K562 (cell line): ENCODE data around the gene HYAL4. TPM values are rescaled to one million over a fixed set of nuclear protein-coding genes. Genes with fewer than 3 reads are reported as not detected.

Experiments
- ATAC-seq: fragments of 200-7000 bp; cut with Tn5 transposase; 3 replicates; pipeline ENCODE4 v1.9.1; 2020; ENCODE audit warnings: moderate library complexity
- BruUV-seq: library from RNA; stranded (reverse); fragments of 400-500 nt; replicated peaks from 2 replicates; lab custom pipeline; 2021; lab: Mats Ljungman, UMichigan
- CTCF ChIA-PET: fragments of 300-600 bp; formaldehyde crosslinking; extraction: SDS; loops from one replicate; lab custom pipeline; 2021; ENCODE audit warnings: low intra/inter-chr PET ratio; lab: Yijun Ruan, JAX
- POLR2A ChIA-PET: fragments of 300-600, 350-650 bp; sonication (Branson Sonifier 250); formaldehyde crosslinking; extraction: SDS; loops from one replicate; lab custom pipeline; 2021; ENCODE audit warnings: antibody characterized with exemption, inconsistent platforms; lab: Yijun Ruan, JAX
- DNase-seq, 4 experiments: peaks; one replicate each; pipeline versions ENCODE4 v3.0.0 to v3.0.0-alpha.2; 2011 to 2018; ENCODE audit warnings: low spot score in 3 of 4, mixed read lengths in 3 of 4; ENCODE audit errors: extremely low read depth in 1 of 4
- FAIRE-seq: peaks from 2 replicates; lab custom pipeline; 2011; peaks lifted over from hg19 to GRCh38; lab: Jason Lieb, UNC
- H2AFZ ChIP-seq: 2 replicates; pipeline ENCODE4 v1.6.0; 2011; ENCODE audit warnings: low read depth, low read length, control low read depth, inconsistent platforms
- H3K27ac ChIP-seq: fragments of 200-600 bp; 3 replicates; pipeline ENCODE4 v1.8.0; 2011; ENCODE audit warnings: low read depth, mild to moderate bottlenecking, control low read depth, inconsistent platforms, low read length, moderate library complexity, mixed read lengths; ENCODE audit errors: extremely low read depth
- H3K27me3 ChIP-seq, 2 experiments: fragments of 300-600 bp in 1 of 2; 2 replicates in 1 of 2; 3 replicates in 1 of 2; pipeline versions ENCODE4 v1.6.0 to v1.8.0; 2011; ENCODE audit warnings: inconsistent platforms in 2 of 2, low read length in 2 of 2, mild to moderate bottlenecking in 1 of 2, mixed read lengths in 1 of 2, moderate library complexity in 1 of 2; ENCODE audit not compliant: control insufficient read depth in 2 of 2, insufficient read depth in 2 of 2
- H3K36me3 ChIP-seq: fragments of 300-600 bp; 3 replicates; pipeline ENCODE4 v1.8.0; 2011; ENCODE audit warnings: mild to moderate bottlenecking, low read length, inconsistent platforms; ENCODE audit not compliant: control insufficient read depth, insufficient read depth
- H3K4me1 ChIP-seq, 2 experiments: fragments of 200-600 bp in 1 of 2; replicated peaks in 1 of 2; 2 replicates in 1 of 2; 3 replicates in 1 of 2; pipeline versions ENCODE4 v1.5.1 to v1.8.0; 2011; ENCODE audit warnings: inconsistent platforms in 2 of 2, low read length in 2 of 2, mild to moderate bottlenecking in 1 of 2, mixed read lengths in 1 of 2, moderate library complexity in 1 of 2; ENCODE audit not compliant: control insufficient read depth in 2 of 2, insufficient read depth in 2 of 2
- H3K4me2 ChIP-seq: 2 replicates; pipeline ENCODE4 v1.6.1; 2011; ENCODE audit warnings: low read length, control low read depth, inconsistent platforms, mixed read lengths; ENCODE audit not compliant: insufficient read depth
- H3K4me3 ChIP-seq: fragments of 200-600 bp; sonication (generic), shearing (Covaris generic); 2 replicates; pipeline ENCODE4 v1.5.1; 2016; ENCODE audit warnings: control low read depth, inconsistent platforms
- H3K79me2 ChIP-seq: fragments of 200-600 bp; 3 replicates; pipeline ENCODE4 v1.8.0; 2011; ENCODE audit warnings: low read length, inconsistent platforms; ENCODE audit not compliant: control insufficient read depth, insufficient read depth
- H3K9ac ChIP-seq, 2 experiments: 2 replicates each; pipeline versions ENCODE4 v1.6.0 to v1.6.1; 2011; ENCODE audit warnings: low read depth in 2 of 2, low read length in 2 of 2, control low read depth in 1 of 2, inconsistent platforms in 1 of 2, mild to moderate bottlenecking in 1 of 2, mixed read lengths in 1 of 2; ENCODE audit not compliant: insufficient read depth in 1 of 2
- H3K9me1 ChIP-seq: one replicate; pipeline ENCODE4 v1.6.0; 2011; ENCODE audit warnings: inconsistent platforms, mild to moderate bottlenecking, low read length, moderate library complexity; ENCODE audit not compliant: control insufficient read depth, insufficient read depth
- H3K9me3 ChIP-seq: replicated peaks from 2 replicates; pipeline ENCODE4 v1.5.1; 2011; ENCODE audit warnings: low read depth, low read length, inconsistent platforms; ENCODE audit not compliant: control insufficient read depth, insufficient read depth
- H4K20me1 ChIP-seq: replicated peaks from 2 replicates; pipeline ENCODE4 v1.6.1; 2011; ENCODE audit warnings: low read length, inconsistent platforms, mixed read lengths; ENCODE audit not compliant: control insufficient read depth, insufficient read depth
- E2F5 ChIP-seq: sonication (generic); formaldehyde crosslinking; IDR thresholded peaks from 2 replicates; pipeline ENCODE4 v1.8.0; 2022; ENCODE audit warnings: mild to moderate bottlenecking, missing genetic modification reagents
- KDM2B ChIP-seq: fragments of 250-450 bp; sonication (Bioruptor Pico); IDR thresholded peaks from 2 replicates; pipeline ENCODE4 v1.8.0; 2021; ENCODE audit warnings: mild to moderate bottlenecking, moderate library complexity
- MCM7 ChIP-seq, 2 experiments: fragments of 450-650 bp; IDR thresholded peaks; 2 replicates each; pipeline ENCODE4 v1.6.1; 2016 to 2018
- RFX5 ChIP-seq: IDR thresholded peaks from 2 replicates; pipeline ENCODE4 v1.6.1; 2011; ENCODE audit warnings: low read depth, mild to moderate bottlenecking, improper control_type of control experiment, low read length
- SNIP1 ChIP-seq: fragments of 450-650 bp; IDR thresholded peaks from 2 replicates; pipeline ENCODE4 v1.7.1; 2017; ENCODE audit warnings: low read depth, mild to moderate bottlenecking
- U2AF1 ChIP-seq: fragments of 200-400 bp; formaldehyde crosslinking; optimal IDR thresholded peaks from 2 replicates; pipeline ENCODE3; 2017; ENCODE audit warnings: mild to moderate bottlenecking, low read depth, low read length, moderate library complexity
- ZNF212 ChIP-seq: fragments of 450-650 bp; formaldehyde crosslinking; IDR thresholded peaks from 2 replicates; pipeline ENCODE4 v1.4.0; 2020; ENCODE audit warnings: mild to moderate bottlenecking
- ZNF41 ChIP-seq: fragments of 250-450 bp; sonication (Bioruptor Pico); conservative IDR thresholded peaks from 2 replicates; pipeline ENCODE4 v1.4.0; 2020; ENCODE audit warnings: mild to moderate bottlenecking
- ZNF589 ChIP-seq: fragments of 200-800 bp; sonication (Bioruptor generic); IDR thresholded peaks from 2 replicates; pipeline ENCODE4 v1.6.1; 2016; ENCODE audit warnings: low read depth, missing genetic modification characterization, missing compliant biosample characterization
- ZNF592 ChIP-seq: fragments of 450-650 bp; IDR thresholded peaks from 2 replicates; pipeline ENCODE4 v1.6.1; 2017; ENCODE audit warnings: antibody characterized with exemption, mild to moderate bottlenecking
- ZNF75A ChIP-seq: fragments of 450-650 bp; formaldehyde crosslinking; IDR thresholded peaks from 2 replicates; pipeline ENCODE4 v1.4.0; 2020; ENCODE audit warnings: mild to moderate bottlenecking
- WGBS: fragments of 100-300 bp; shearing (Covaris generic); methylation state at CpG from one replicate; pipeline ENCODE4 v1.1.6; 2016; ENCODE audit warnings: low coverage, mixed read lengths; ENCODE audit not compliant: insufficient coverage; ENCODE audit errors: missing lambda C conversion rate; 5-methylcytosine and 5-hydroxymethylcytosine counted together
- in situ Hi-C: fragments of 300-500 bp; cut with MboI; formaldehyde crosslinking; loops from 4 replicates; pipeline ENCODE4 v1.15.0; 2018; ENCODE audit warnings: inconsistent platforms, mixed read lengths
- intact Hi-C: fragments of 100-400 bp; cut with micrococcal nuclease; formaldehyde crosslinking; loops from 2 replicates; pipeline ENCODE4 v1.14.2; 2022
- polyA plus RNA-seq, 8 experiments: library from polyadenylated mRNA; depleted of rRNA in 4 of 8; stranded (reverse) in 5 of 8; unstranded in 3 of 8; fragments of >200 nt; fragmentation: Nextera tagmentation in 2 of 8; fragmentation: Illumina TruSeq in 1 of 8; extraction: Ambion mirVana in 2 of 8; extraction: Trizol in 1 of 8; gene quantifications; 2 replicates each; pipeline versions ENCODE4 v1.2.1 to v1.2.3, GENCODE V29; 2011 to 2014; ENCODE audit warnings: inconsistent platforms in 1 of 8, missing spikeins in 1 of 8
- total RNA-seq, 7 experiments: library from RNA; depleted of rRNA in 6 of 7; stranded (reverse); fragments of >200 nt in 6 of 7; fragmentation: Illumina TruSeq in 2 of 7; extraction: Trizol in 2 of 7; gene quantifications; 2 replicates each; pipeline versions ENCODE4 v1.2.1 to v1.2.3, GENCODE V29; 2011 to 2021; ENCODE audit warnings: low replicate concordance in 1 of 7
- TF ChIP-seq, protein P1 (sequence below): fragments of 250-450 bp; sonication (Bioruptor Pico); IDR thresholded peaks from 2 replicates; pipeline ENCODE4 v1.8.0; 2022; ENCODE audit warnings: moderate library complexity, mild to moderate bottlenecking, inconsistent platforms

HYAL4 gene
- total and polyA plus RNA-seq, 9 of the 15 experiments (the other 6 are each of a cell fraction or from before 2014, with no cell fraction given) = not detected

DNA sequence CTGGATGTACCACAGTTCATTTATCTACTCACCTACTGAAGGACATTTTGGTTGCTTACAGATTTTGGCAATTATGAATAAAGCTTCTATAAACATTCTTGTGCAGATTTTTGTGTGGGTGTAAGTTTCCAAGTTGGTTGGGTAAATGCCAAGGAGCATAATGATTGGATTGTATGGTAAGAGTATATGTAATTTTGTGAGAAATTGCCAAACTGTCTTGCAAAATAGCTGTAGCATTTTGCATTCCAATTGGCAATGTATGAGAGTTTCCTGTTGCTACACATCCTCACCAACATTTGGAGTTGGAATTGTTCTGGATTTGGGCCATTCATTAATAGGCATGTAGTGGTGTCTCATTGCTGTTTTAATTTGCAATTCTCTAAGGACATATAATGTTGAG is 33.9 kb upstream of the HYAL4 start:
- no peak for FAIRE-seq
- no peak overlapping the region for H2AFZ ChIP-seq

DNA sequence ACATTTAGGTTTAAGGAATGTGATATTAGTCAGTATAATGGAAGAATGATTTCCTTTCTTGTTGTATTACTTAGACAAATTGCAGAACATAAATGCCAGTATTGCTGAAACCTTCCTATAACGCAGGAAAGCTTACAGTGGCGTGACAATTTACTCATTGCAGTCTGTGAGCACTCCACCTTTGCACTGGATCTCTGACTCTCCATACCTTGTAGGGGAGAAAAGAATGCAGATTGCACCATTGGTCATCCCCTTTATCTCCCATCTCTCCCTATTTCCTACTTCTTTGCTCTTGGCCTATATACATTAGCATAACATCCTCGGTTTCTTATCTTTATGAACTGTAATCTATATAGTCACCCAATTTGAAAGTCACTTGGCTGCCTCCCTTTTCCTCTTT is 28.1 kb upstream of the HYAL4 start:
- no peak for ATAC-seq
- no peak overlapping the region for H2AFZ ChIP-seq
- in situ Hi-C loops (no loop called here), intact Hi-C loops (loop anchor here (10.0 kb wide), 1 partner anchor 868 kb away; no protein-coding TSS in a partner anchor)
- H3K79me2 ChIP-seq = no peaks in the 10 kb centered on the region
- H3K9me1 ChIP-seq = no peaks in the 10 kb centered on the region
- no TSS peak for BruUV-seq
- WGBS = 0% methylated on average over 3 of the region's 3 CpGs
- no peak overlapping the region for H3K9ac ChIP-seq
- ChIA-PET POLR2A (no interaction called here), CTCF (interaction anchor here (0.7 kb wide), 1 partner anchor 356 kb away, joined by 4 read pairs; no protein-coding TSS in a partner anchor)
- H3K27me3 ChIP-seq = no peaks in the 10 kb centered on the region
- no peak for FAIRE-seq
- H3K9me3 ChIP-seq = no peaks in the 10 kb centered on the region
- no peaks in the 10 kb centered on the region for H3K4me1 ChIP-seq
- no peaks in the 10 kb centered on the region for H4K20me1 ChIP-seq
- no peak overlapping the region for H3K4me2 ChIP-seq
- H3K4me3 ChIP-seq = no peak overlapping the region
- no peak overlapping the region for H3K27ac ChIP-seq
- no peak for DNase-seq
- H3K36me3 ChIP-seq = no peaks in the 10 kb centered on the region
- TF ChIP-seq RFX5 = no peak
- no peak for TF ChIP-seq ZNF592
- TF ChIP-seq ZNF41 (CRISPR knock-in tag) = no peak
- TF ChIP-seq SNIP1 = no peak
- no peak for TF ChIP-seq U2AF1
- no peak for TF ChIP-seq ZNF589 (CRISPR knock-in tag)
- no peak for TF ChIP-seq ZNF212 (CRISPR knock-in tag)
- no peak for TF ChIP-seq KDM2B (CRISPR knock-in tag)
- TF ChIP-seq, protein P1, sequence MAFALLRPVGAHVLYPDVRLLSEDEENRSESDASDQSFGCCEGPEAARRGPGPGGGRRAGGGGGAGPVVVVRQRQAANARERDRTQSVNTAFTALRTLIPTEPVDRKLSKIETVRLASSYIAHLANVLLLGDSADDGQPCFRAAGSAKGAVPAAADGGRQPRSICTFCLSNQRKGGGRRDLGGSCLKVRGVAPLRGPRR (CRISPR knock-in tag) = no peak

More for the DNA sequence above, 33.9 kb upstream of the HYAL4 start:
- in situ Hi-C loops = no loop called here
- H3K9ac ChIP-seq = no peak overlapping the region
- H3K27me3 ChIP-seq = no peaks in the 10 kb centered on the region
- no peak overlapping the region for H3K4me2 ChIP-seq
- no peaks in the 10 kb centered on the region for H3K79me2 ChIP-seq
- no peaks in the 10 kb centered on the region for H4K20me1 ChIP-seq
- intact Hi-C loops = loop anchor here (10.0 kb wide), 1 partner anchor 874 kb away; no protein-coding TSS in a partner anchor
- DNase-seq (no peak), ATAC-seq (no peak)
- ChIA-PET CTCF (no interaction called here), POLR2A (no interaction called here)
- no TSS peak for BruUV-seq
- no peaks in the 10 kb centered on the region for H3K9me3 ChIP-seq
- no peak overlapping the region for H3K4me3 ChIP-seq
- H3K9me1 ChIP-seq = no peaks in the 10 kb centered on the region
- H3K27ac ChIP-seq = no peak overlapping the region
- H3K36me3 ChIP-seq = no peaks in the 10 kb centered on the region
- no peaks in the 10 kb centered on the region for H3K4me1 ChIP-seq
- TF ChIP-seq MCM7 (IDR thresholded peaks at IDR 0.05) = no peak
- TF ChIP-seq ZNF75A = no peak
- no peak for TF ChIP-seq E2F5
